ENCODE measurements around the gene ANKRD40.

GRCh38 chr17:50728112-50728429 is 20.4 kb upstream of the ANKRD40 start:
- TF ChIP-seq, protein P1, sequence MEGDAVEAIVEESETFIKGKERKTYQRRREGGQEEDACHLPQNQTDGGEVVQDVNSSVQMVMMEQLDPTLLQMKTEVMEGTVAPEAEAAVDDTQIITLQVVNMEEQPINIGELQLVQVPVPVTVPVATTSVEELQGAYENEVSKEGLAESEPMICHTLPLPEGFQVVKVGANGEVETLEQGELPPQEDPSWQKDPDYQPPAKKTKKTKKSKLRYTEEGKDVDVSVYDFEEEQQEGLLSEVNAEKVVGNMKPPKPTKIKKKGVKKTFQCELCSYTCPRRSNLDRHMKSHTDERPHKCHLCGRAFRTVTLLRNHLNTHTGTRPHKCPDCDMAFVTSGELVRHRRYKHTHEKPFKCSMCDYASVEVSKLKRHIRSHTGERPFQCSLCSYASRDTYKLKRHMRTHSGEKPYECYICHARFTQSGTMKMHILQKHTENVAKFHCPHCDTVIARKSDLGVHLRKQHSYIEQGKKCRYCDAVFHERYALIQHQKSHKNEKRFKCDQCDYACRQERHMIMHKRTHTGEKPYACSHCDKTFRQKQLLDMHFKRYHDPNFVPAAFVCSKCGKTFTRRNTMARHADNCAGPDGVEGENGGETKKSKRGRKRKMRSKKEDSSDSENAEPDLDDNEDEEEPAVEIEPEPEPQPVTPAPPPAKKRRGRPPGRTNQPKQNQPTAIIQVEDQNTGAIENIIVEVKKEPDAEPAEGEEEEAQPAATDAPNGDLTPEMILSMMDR (IDR thresholded peaks at IDR 0.05) = no peak
- TF ChIP-seq EZH2 (IDR thresholded peaks at IDR 0.05; ENCODE audit: borderline replicate concordance, insufficient read depth, low read depth, low read length, poor library complexity, severe bottlenecking) = no peak

Measured in B cell (primary cell).